GM23248 (cell line): ENCODE measurements around the gene NHERF2. TPM values are rescaled to one million over a fixed set of nuclear protein-coding genes. Genes with fewer than 3 reads are reported as not detected.
A peak's percentile ranks its signal among the peaks of the same experiment; 100 is the strongest.

Experiments
- DNase-seq: peaks from one replicate; pipeline ENCODE4 v3.0.0-alpha.2; 2015
- H2AFZ ChIP-seq: fragments of 200-600 bp; sonication (generic); 2 replicates; pipeline ENCODE4 v1.6.1; 2016; ENCODE audit warnings: antibody characterized with exemption
- H3F3A ChIP-seq: fragments of 200-600 bp; sonication (generic); 2 replicates; pipeline ENCODE4 v1.6.1; 2016; ENCODE audit warnings: mild to moderate bottlenecking, antibody characterized with exemption, mixed run types; ENCODE audit not compliant: insufficient read depth
- H3K27ac ChIP-seq: fragments of 200-600 bp; sonication (generic); 2 replicates; pipeline ENCODE4 v1.5.1; 2016; ENCODE audit warnings: mild to moderate bottlenecking
- H3K27me3 ChIP-seq: fragments of 200-600 bp; sonication (generic); replicated peaks from 2 replicates; pipeline ENCODE4 v1.6.1; 2016; ENCODE audit warnings: mild to moderate bottlenecking; ENCODE audit not compliant: insufficient read depth
- H3K36me3 ChIP-seq: fragments of 200-600 bp; sonication (generic); 2 replicates; pipeline ENCODE4 v1.6.1; 2016; ENCODE audit warnings: low read depth, mild to moderate bottlenecking
- H3K4me1 ChIP-seq: fragments of 200-600 bp; sonication (generic); 2 replicates; pipeline ENCODE4 v1.6.1; 2016; ENCODE audit warnings: mild to moderate bottlenecking; ENCODE audit not compliant: insufficient read depth
- H3K4me2 ChIP-seq: fragments of 200-600 bp; sonication (generic); one replicate; pipeline ENCODE4 v1.6.1; 2016; ENCODE audit warnings: mild to moderate bottlenecking; ENCODE audit not compliant: unreplicated experiment
- H3K4me3 ChIP-seq: fragments of 200-600 bp; sonication (generic); 2 replicates; pipeline ENCODE4 v1.5.1; 2016; ENCODE audit warnings: mild to moderate bottlenecking
- H3K79me2 ChIP-seq: fragments of 200-600 bp; sonication (generic); 2 replicates; pipeline ENCODE4 v1.6.1; 2016; ENCODE audit warnings: mild to moderate bottlenecking; ENCODE audit not compliant: insufficient read depth
- H3K9ac ChIP-seq: fragments of 200-600 bp; sonication (generic); 2 replicates; pipeline ENCODE4 v1.6.1; 2016; ENCODE audit warnings: mild to moderate bottlenecking
- H3K9me2 ChIP-seq: fragments of 200-600 bp; sonication (generic); 2 replicates; pipeline ENCODE4 v1.6.1; 2016; ENCODE audit warnings: mixed run types, mild to moderate bottlenecking, moderate library complexity; ENCODE audit not compliant: insufficient read depth
- H3K9me3 ChIP-seq: fragments of 200-600 bp; sonication (generic); one replicate; pipeline ENCODE4 v1.6.1; 2017; ENCODE audit warnings: low read depth
- H4K20me1 ChIP-seq: fragments of 200-600 bp; sonication (generic); 2 replicates; pipeline ENCODE4 v1.6.0; 2016; ENCODE audit not compliant: insufficient read depth
- EZH2 ChIP-seq: fragments of 200-600 bp; sonication (generic); IDR thresholded peaks from 2 replicates; pipeline ENCODE4 v1.6.1; 2018; ENCODE audit warnings: antibody characterized with exemption, mild to moderate bottlenecking; ENCODE audit not compliant: insufficient read depth, poor library complexity, severe bottlenecking
- EZH2phosphoT487 ChIP-seq: fragments of 200-600 bp; sonication (generic); IDR thresholded peaks from 2 replicates; pipeline ENCODE4 v1.6.1; 2018; ENCODE audit warnings: antibody characterized with exemption, moderate library complexity, mild to moderate bottlenecking, low read depth; ENCODE audit not compliant: insufficient read depth
- WGBS, 2 experiments: methylation state at CpG; one replicate each; pipeline ENCODE4 v1.1.6; 2015 to 2017; ENCODE audit warnings: low lambda C conversion rate in 2 of 2, low coverage in 1 of 2; ENCODE audit errors: missing lambda C conversion rate in 2 of 2; 5-methylcytosine and 5-hydroxymethylcytosine counted together
- in situ Hi-C: fragments of 300-500 bp; cut with MboI; formaldehyde crosslinking; loops from 2 replicates; pipeline ENCODE4 v1.15.0; 2020
- polyA plus RNA-seq: library from polyadenylated mRNA; unstranded; fragments of >200 nt; fragmentation: Nextera tagmentation; extraction: Ambion mirVana; gene quantifications from 2 replicates; pipeline ENCODE4 v1.2.1, GENCODE V29; 2016
- total RNA-seq: library from RNA; depleted of rRNA; stranded (reverse); fragments of >200 nt; shearing (Covaris generic); gene quantifications from 2 replicates; pipeline ENCODE4 v1.2.3, GENCODE V29; 2014

Gene NHERF2
- total and polyA plus RNA-seq, 2 experiments from 2014 or later = 27.3 to 29.0 TPM

DNA sequence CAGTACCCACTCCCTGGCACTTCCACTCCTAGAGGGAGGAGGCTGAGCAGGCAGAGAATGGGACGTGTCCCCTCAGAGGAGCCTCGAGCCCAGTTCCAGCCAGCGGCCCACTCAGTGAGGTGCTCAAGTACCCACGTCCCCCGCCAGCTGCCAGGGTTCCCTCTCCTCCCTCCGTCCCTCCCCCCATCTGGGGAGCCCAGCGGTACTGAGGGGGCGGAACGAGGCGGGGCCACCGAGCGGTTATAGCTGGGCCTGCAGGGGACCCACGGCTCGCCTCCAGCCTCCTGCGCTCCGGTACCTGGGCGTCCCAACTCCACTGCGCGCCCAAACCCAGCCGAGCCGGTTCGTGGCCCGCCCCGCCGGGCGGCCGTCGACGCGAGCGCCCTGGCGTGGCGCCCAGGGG lies 7.2 kb upstream of the NHERF2 start, which contains the start of gene NPW:
NPW (plus strand) TSS at position 268 of the 403 bp plus-strand sequence.
- H3K4me3 ChIP-seq = no peak within 1 kb of the TSS

DNA sequence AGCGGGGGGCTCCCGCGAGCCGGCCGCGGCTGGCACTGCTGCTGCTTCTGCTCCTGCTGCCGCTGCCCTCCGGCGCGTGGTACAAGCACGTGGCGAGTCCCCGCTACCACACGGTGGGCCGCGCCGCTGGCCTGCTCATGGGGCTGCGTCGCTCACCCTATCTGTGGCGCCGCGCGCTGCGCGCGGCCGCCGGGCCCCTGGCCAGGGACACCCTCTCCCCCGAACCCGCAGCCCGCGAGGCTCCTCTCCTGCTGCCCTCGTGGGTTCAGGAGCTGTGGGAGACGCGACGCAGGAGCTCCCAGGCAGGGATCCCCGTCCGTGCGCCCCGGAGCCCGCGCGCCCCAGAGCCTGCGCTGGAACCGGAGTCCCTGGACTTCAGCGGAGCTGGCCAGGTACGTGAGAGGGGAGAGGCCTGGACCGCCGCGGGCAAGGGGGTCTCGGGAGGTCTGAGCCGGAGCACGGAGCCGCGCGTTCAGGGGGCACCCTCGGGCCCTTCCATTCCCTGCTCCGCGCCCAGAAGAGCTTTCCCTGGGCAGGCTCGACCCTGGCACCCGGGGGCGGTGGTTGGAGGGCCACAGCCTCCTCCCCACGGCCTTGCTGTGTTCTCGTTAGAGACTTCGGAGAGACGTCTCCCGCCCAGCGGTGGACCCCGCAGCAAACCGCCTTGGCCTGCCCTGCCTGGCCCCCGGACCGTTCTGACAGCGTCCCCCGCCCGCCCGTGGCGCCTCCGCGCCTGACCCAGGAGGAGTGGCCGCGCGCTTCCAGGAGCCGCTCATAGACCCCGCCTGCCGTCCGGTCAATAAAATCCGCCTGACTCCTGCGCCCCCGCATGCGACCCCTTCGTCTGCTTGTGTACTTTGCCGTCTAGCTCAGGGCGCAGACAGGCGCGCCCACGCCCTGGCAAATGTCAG lies 6.5 kb upstream of the NHERF2 start:
- no peaks in the 10 kb centered on the region for H3K79me2 ChIP-seq
- in situ Hi-C loops = loop anchor here (10.0 kb wide), 1 partner anchor 125 kb away; the partner anchor contains the start of gene RAB26
- H3K27ac ChIP-seq = no peak overlapping the region
- H3F3A ChIP-seq = no peaks in the 10 kb centered on the region
- H3K4me3 ChIP-seq = no peak overlapping the region
- H3K9me3 ChIP-seq = no peaks in the 10 kb centered on the region
- H3K27me3 ChIP-seq = no peaks in the 10 kb centered on the region; the same call in 1 of the 2 replicates
- H3K4me2 ChIP-seq = peak overlapping the region; percentile 42
- H3K9me2 ChIP-seq = no peaks in the 10 kb centered on the region
- TF ChIP-seq EZH2phosphoT487 (no peak), EZH2 (no peak)
- peak; percentile 38 for DNase-seq
- no peak overlapping the region for H3K9ac ChIP-seq
- no peaks in the 10 kb centered on the region for H3K36me3 ChIP-seq
- no peak overlapping the region for H2AFZ ChIP-seq
- no peaks in the 10 kb centered on the region for H3K4me1 ChIP-seq
- H4K20me1 ChIP-seq = no peaks in the 10 kb centered on the region
- WGBS, 2 experiments = 4 to 10% methylated on average over 66 to 72 of the region's 96 CpGs

More for the DNA sequence above, 7.2 kb upstream of the NHERF2 start, which contains the start of gene NPW:
- TF ChIP-seq EZH2phosphoT487 (no peak), EZH2 (no peak)
- H3K27ac ChIP-seq = no peak within 1 kb of the TSS
- no peaks in the 10 kb centered on the region for H3K9me2 ChIP-seq
- no peaks in the 10 kb centered on the region for H3K36me3 ChIP-seq
- no peaks in the 10 kb centered on the region for H3F3A ChIP-seq
- peak; percentile 23 for DNase-seq
- no peaks in the 10 kb centered on the region; the same call in 1 of the 2 replicates for H3K27me3 ChIP-seq
- no peaks in the 10 kb centered on the region for H3K4me1 ChIP-seq
- no peaks in the 10 kb centered on the region for H4K20me1 ChIP-seq
- no peak within 1 kb of the TSS for H3K9ac ChIP-seq
- H3K79me2 ChIP-seq = no peaks in the 10 kb centered on the region
- H3K9me3 ChIP-seq = no peaks in the 10 kb centered on the region
- no peak within 1 kb of the TSS for H2AFZ ChIP-seq
- H3K4me2 ChIP-seq = peak within 1 kb of the TSS; percentile 42
- 8 to 10% methylated on average over 30 to 32 of the region's 33 CpGs for WGBS, 2 experiments
- in situ Hi-C loops = no loop called here

DNA sequence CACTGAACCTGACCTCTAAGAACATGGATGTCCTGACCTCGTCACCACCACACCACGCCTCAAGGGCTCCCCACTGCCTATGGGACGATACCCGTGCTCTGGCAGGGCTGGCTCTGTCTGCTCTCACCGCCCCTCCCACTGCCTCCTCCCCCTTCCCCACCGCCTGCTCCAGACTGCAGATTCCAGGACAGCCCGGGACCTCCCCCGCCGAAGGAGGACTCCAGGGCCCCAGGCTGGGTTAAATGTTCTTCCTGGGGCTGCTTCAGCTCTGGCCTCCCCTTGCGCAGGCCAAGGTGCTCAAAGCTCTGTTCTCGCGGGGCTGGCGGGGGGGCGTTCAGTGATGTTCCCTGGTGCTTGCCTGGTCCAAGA lies 4.0 kb upstream of the NHERF2 start:
- no peak for DNase-seq

DNA sequence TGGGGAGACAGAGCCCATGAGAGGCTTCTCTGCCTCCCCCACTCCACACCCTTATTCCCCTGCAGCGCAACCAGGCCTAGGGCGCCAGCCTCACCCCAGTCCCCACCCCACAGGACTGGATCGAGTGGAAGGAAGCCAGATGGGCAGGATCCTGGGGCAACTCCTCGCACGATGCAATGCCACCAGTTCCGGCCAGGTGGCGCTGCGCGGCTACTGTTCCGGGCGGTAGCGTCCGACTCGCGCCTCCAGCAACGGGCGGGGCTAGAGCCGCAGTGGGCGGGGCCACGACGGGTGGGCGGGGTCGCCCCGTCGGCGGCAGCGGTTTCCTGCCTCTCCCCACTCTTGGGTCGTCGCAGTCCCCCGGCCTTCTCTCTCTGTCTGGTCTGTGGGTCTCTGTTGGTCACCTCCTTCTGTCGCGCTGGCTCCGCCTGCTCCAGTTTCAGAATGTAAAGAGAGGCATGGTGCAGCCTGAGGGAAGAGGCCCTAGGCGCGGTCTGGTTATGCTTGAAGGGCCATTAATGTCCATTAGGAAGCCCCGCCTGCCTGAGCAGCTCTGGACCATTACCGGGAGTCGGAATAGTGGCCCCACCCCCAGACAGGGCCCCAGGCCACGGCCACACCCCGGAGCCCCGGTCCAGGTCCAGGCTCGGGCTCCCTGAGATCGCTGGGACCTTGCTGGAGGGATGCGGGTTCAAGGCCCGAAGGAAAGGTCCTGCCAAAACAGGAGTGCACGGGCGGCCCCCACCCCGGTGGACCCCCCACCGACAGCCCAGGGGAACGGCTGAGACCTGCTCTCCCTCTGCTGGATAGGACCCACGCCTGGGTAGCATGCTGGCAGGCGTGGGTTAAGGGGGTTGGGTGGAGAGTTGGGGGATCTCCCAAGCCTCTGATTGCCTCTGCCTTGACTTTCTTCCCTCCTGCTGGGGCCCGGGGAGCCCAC lies 3.3 kb upstream of the NHERF2 start:
- H3F3A ChIP-seq = no peaks in the 10 kb centered on the region
- peak overlapping the region; percentile 83 for H2AFZ ChIP-seq
- peak; percentile 92 for DNase-seq
- no peaks in the 10 kb centered on the region for H3K9me2 ChIP-seq
- H3K79me2 ChIP-seq = no peaks in the 10 kb centered on the region
- 14 to 15% methylated on average over 47 to 51 of the region's 53 CpGs for WGBS, 2 experiments
- H4K20me1 ChIP-seq = no peaks in the 10 kb centered on the region
- no peaks in the 10 kb centered on the region; the same call in 1 of the 2 replicates for H3K27me3 ChIP-seq
- peak overlapping the region; percentile 56 for H3K4me3 ChIP-seq
- in situ Hi-C loops = loop anchor here (10.0 kb wide), 1 partner anchor 121 kb away; the partner anchor contains the start of gene RAB26
- H3K4me2 ChIP-seq = peak overlapping the region; percentile 73
- no peaks in the 10 kb centered on the region for H3K4me1 ChIP-seq
- H3K36me3 ChIP-seq = no peaks in the 10 kb centered on the region
- no peak overlapping the region for H3K27ac ChIP-seq
- TF ChIP-seq EZH2 = no peak
- no peak for TF ChIP-seq EZH2phosphoT487
- H3K9ac ChIP-seq = peak overlapping the region; percentile 48
- H3K9me3 ChIP-seq = no peaks in the 10 kb centered on the region

More for the DNA sequence above, 4.0 kb upstream of the NHERF2 start:
- 2 to 4% methylated on average over 12 to 14 of the region's 14 CpGs for WGBS, 2 experiments
- H3K36me3 ChIP-seq = no peaks in the 10 kb centered on the region
- H3K27me3 ChIP-seq = no peaks in the 10 kb centered on the region; the same call in 1 of the 2 replicates
- H3K9me2 ChIP-seq = no peaks in the 10 kb centered on the region
- H3K4me1 ChIP-seq = no peaks in the 10 kb centered on the region
- H3K79me2 ChIP-seq = no peaks in the 10 kb centered on the region
- H3K27ac ChIP-seq = no peak overlapping the region
- H3F3A ChIP-seq = no peaks in the 10 kb centered on the region
- H4K20me1 ChIP-seq = no peaks in the 10 kb centered on the region
- in situ Hi-C loops = loop anchor here (10.0 kb wide), 1 partner anchor 122 kb away; the partner anchor contains the start of gene RAB26
- peak overlapping the region; percentile 56 for H3K4me3 ChIP-seq
- H3K9ac ChIP-seq = peak overlapping the region; percentile 48
- H2AFZ ChIP-seq = peak overlapping the region; percentile 83
- TF ChIP-seq EZH2 = no peak
- TF ChIP-seq EZH2phosphoT487 = no peak
- H3K9me3 ChIP-seq = no peaks in the 10 kb centered on the region
- peak overlapping the region; percentile 73 for H3K4me2 ChIP-seq
